Measurements from ENCODE around the gene RNF169. TPM values are rescaled to one million over a fixed set of nuclear protein-coding genes. Genes with fewer than 3 reads are reported as not detected.

The RNF169 gene
- total and polyA plus RNA-seq, 2 of the 8 experiments (the other 6 are each of a cell fraction or from before 2014, with no cell fraction given) = 3.6 to 12.5 TPM

- DNase-seq (ENCODE audit: low read depth in 1 of 2, low spot score in 2 of 2) (no peak), FAIRE-seq (no peak)
- H4K91ac ChIP-seq (replicated peaks; ENCODE audit: insufficient read length, low read length) = no peak overlapping the region
- peaks cover 0 to 50% of the 10 kb centered on the region in 2 experiments; a peak in 2 of 4 replicates for H3K79me2 ChIP-seq (ENCODE audit: control insufficient read depth in 1 of 2, insufficient read depth in 2 of 2, low read length in 2 of 2)
- no peak overlapping the region for H2BK5ac ChIP-seq (ENCODE audit: low read depth, low read length)
- no peaks in the 10 kb centered on the region for H3K36me3 ChIP-seq (ENCODE audit: control insufficient read depth in 2 of 4, insufficient read depth in 4 of 4, low read length in 3 of 4)
- H3K9me3 ChIP-seq (ENCODE audit: insufficient read depth in 2 of 2, low read depth in 1 of 2, low read length in 1 of 2) = no peaks in the 10 kb centered on the region
- H3K14ac ChIP-seq (ENCODE audit: insufficient read length) = no peak overlapping the region
- H2AK5ac ChIP-seq (ENCODE audit: low read depth, low read length) = no peak overlapping the region
- H4K5ac ChIP-seq (ENCODE audit: insufficient read length, low read depth, low read length) = no peak overlapping the region
- no peak overlapping the region for H3K4me3 ChIP-seq (ENCODE audit: extremely low read depth in 1 of 4, insufficient read depth in 2 of 4, low read depth in 3 of 4, low read length in 4 of 4)
- no peak overlapping the region for H2BK12ac ChIP-seq (ENCODE audit: low read depth, low read length)
- H2BK120ac ChIP-seq (replicated peaks; ENCODE audit: low read depth, low read length) = no peak overlapping the region
- no peak overlapping the region for H3K23ac ChIP-seq (ENCODE audit: insufficient read length)
- no peak overlapping the region for H3K9ac ChIP-seq (replicated peaks in 1 of 4; ENCODE audit: extremely low read depth in 1 of 4, low read depth in 3 of 4, low read length in 3 of 4)
- H4K20me1 ChIP-seq (replicated peaks in 1 of 2; ENCODE audit: control insufficient read depth in 1 of 2, insufficient read depth in 2 of 2, low read length in 2 of 2) = no peaks in the 10 kb centered on the region
- peaks cover 7% of the 10 kb centered on the region; the same call in 1 of the 2 replicates for H3K79me1 ChIP-seq (ENCODE audit: low read depth, low read length)
- H3K4me2 ChIP-seq (ENCODE audit: insufficient read depth in 1 of 2, low read depth in 2 of 2, low read length in 2 of 2) = no peak overlapping the region
- no peak overlapping the region for H3K18ac ChIP-seq (ENCODE audit: extremely low read depth, low read length)
- H4K8ac ChIP-seq (ENCODE audit: extremely low read depth, insufficient read depth, low read length) = no peak overlapping the region
- no peak overlapping the region for H3K56ac ChIP-seq (replicated peaks; ENCODE audit: insufficient read length, low read depth, low read length)
- POLR2A ChIA-PET (ENCODE audit: partially characterized antibody) = no interaction called here
- no peak overlapping the region for H2BK20ac ChIP-seq (ENCODE audit: low read length)
- CTCF ChIA-PET (ENCODE audit: partially characterized antibody) = interaction anchor here (0.6 kb wide), 1 partner anchor 133 kb away, joined by 3 read pairs; no protein-coding TSS in a partner anchor
- peaks cover 0 to 4% (median 0%) of the 10 kb centered on the region in 4 experiments; a peak in 2 of 7 replicates for H3K4me1 ChIP-seq (replicated peaks in 1 of 4; ENCODE audit: control insufficient read depth in 3 of 4, insufficient read depth in 4 of 4, low read length in 3 of 4)
- no peaks in the 10 kb centered on the region for H3K27me3 ChIP-seq (replicated peaks in 1 of 4; ENCODE audit: control insufficient read depth in 3 of 4, extremely low read depth in 1 of 4, insufficient read depth in 3 of 4, low read length in 3 of 4)
- no peaks in the 10 kb centered on the region; the same call in 1 of the 2 replicates for H3K23me2 ChIP-seq (ENCODE audit: low read depth, low read length)
- no peak overlapping the region for H2BK15ac ChIP-seq (ENCODE audit: low read length)
- no peak overlapping the region for H2AFZ ChIP-seq (ENCODE audit: low read length)
- no peak overlapping the region for H3K4ac ChIP-seq (replicated peaks; ENCODE audit: insufficient read length, low read depth, low read length)
- H3K27ac ChIP-seq (ENCODE audit: low read depth, low read length) = no peak overlapping the region
- TF ChIP-seq TAF1 (IDR thresholded peaks at IDR 0.05; ENCODE audit: low read depth, low read length) (no peak), RAD21 (IDR thresholded peaks at IDR 0.05 in 1 of 2, conservative IDR thresholded peaks at IDR 0.05 in 1 of 2; ENCODE audit: low read depth in 2 of 2, low read length in 2 of 2) (no peak), CTBP2 (IDR thresholded peaks at IDR 0.05; ENCODE audit: borderline replicate concordance, insufficient read depth, insufficient read length, low read length) (no peak), RXRA (IDR thresholded peaks at IDR 0.05; ENCODE audit: insufficient read depth, low read depth, low read length) (no peak), JUND (IDR thresholded peaks at IDR 0.05; ENCODE audit: low read length) (no peak), CBX5 (IDR thresholded peaks at IDR 0.05; ENCODE audit: low read depth, low read length) (no peak), KDM1A (IDR thresholded peaks at IDR 0.05; ENCODE audit: borderline replicate concordance, low read length) (no peak), SIX5 (IDR thresholded peaks at IDR 0.05; ENCODE audit: low read depth, low read length) (no peak), CTCF (IDR thresholded peaks at IDR 0.05; ENCODE audit: control extremely low read depth in 1 of 3, insufficient read depth in 1 of 3, low read depth in 1 of 3, low read length in 3 of 3) (no peak), ASH2L (IDR thresholded peaks at IDR 0.05; ENCODE audit: low read length) (no peak)
Measured at GRCh38 chr11:74776546-74776945, 27.9 kb downstream of the RNF169 start.

All from H1 (cell line).